H9 (cell line): ENCODE data around the gene RNF220. TPM values are rescaled to one million over a fixed set of nuclear protein-coding genes. Genes with fewer than 3 reads are reported as not detected.

Experiments used
- DNase-seq: peaks from one replicate; pipeline ENCODE4 v3.0.0-alpha.2; 2017
- H2AFZ ChIP-seq: one replicate; pipeline ENCODE4 v1.6.1; 2013; ENCODE audit warnings: mild to moderate bottlenecking, low read length, control low read depth, moderate library complexity
- H2AK5ac ChIP-seq: 2 replicates; pipeline ENCODE4 v1.6.1; 2013; ENCODE audit warnings: low read length, control low read depth, mixed read lengths; ENCODE audit not compliant: insufficient read length
- H2BK120ac ChIP-seq: one replicate; pipeline ENCODE4 v1.6.1; 2013; ENCODE audit warnings: low read depth, mild to moderate bottlenecking, low read length, control low read depth, inconsistent platforms; ENCODE audit not compliant: poor library complexity, severe bottlenecking
- H2BK12ac ChIP-seq: 2 replicates; pipeline ENCODE4 v1.6.1; 2013; ENCODE audit warnings: low read length, control low read depth, mixed read lengths, low read depth; ENCODE audit not compliant: insufficient read length
- H2BK15ac ChIP-seq: 2 replicates; pipeline ENCODE4 v1.6.1; 2013; ENCODE audit warnings: low read depth, low read length, control low read depth
- H2BK20ac ChIP-seq: one replicate; pipeline ENCODE4 v1.6.1; 2013; ENCODE audit warnings: low read depth, mild to moderate bottlenecking, low read length, control low read depth, inconsistent platforms; ENCODE audit not compliant: poor library complexity, severe bottlenecking
- H2BK5ac ChIP-seq: 2 replicates; pipeline ENCODE4 v1.6.1; 2013; ENCODE audit warnings: low read length, control low read depth, mixed read lengths; ENCODE audit not compliant: insufficient read length
- H3K14ac ChIP-seq: 2 replicates; pipeline ENCODE4 v1.6.1; 2013; ENCODE audit warnings: low read length, control low read depth; ENCODE audit not compliant: insufficient read depth
- H3K18ac ChIP-seq: 2 replicates; pipeline ENCODE4 v1.6.1; 2013; ENCODE audit warnings: low read depth, mild to moderate bottlenecking, mixed read lengths, low read length, control low read depth; ENCODE audit not compliant: insufficient read length
- H3K23ac ChIP-seq: 2 replicates; pipeline ENCODE4 v1.6.1; 2013; ENCODE audit warnings: low read length, control low read depth, mixed read lengths, low read depth; ENCODE audit not compliant: insufficient read length
- H3K23me2 ChIP-seq: 2 replicates; pipeline ENCODE4 v1.6.1; 2013; ENCODE audit warnings: low read depth, mild to moderate bottlenecking, mixed read lengths, low read length, control low read depth; ENCODE audit not compliant: insufficient read length, poor library complexity, severe bottlenecking
- H3K27ac ChIP-seq: 2 replicates; pipeline ENCODE4 v1.5.1; 2013; ENCODE audit warnings: low read length, control low read depth, mixed read lengths, low read depth; ENCODE audit not compliant: insufficient read length
- H3K27me3 ChIP-seq: 2 replicates; pipeline ENCODE4 v1.6.1; 2013; ENCODE audit warnings: low read length, control low read depth, inconsistent platforms; ENCODE audit not compliant: insufficient read depth
- H3K4ac ChIP-seq: 2 replicates; pipeline ENCODE4 v1.6.1; 2013; ENCODE audit warnings: low read depth, mild to moderate bottlenecking, control low read depth, inconsistent platforms, low read length, moderate library complexity
- H3K4me1 ChIP-seq: 2 replicates; pipeline ENCODE4 v1.6.1; 2013; ENCODE audit warnings: low read length, control low read depth, inconsistent platforms; ENCODE audit not compliant: insufficient read depth
- H3K4me2 ChIP-seq: 2 replicates; pipeline ENCODE4 v1.6.1; 2013; ENCODE audit warnings: low read length, control low read depth, mixed read lengths; ENCODE audit not compliant: insufficient read length, insufficient read depth
- H3K56ac ChIP-seq: 2 replicates; pipeline ENCODE4 v1.6.1; 2013; ENCODE audit warnings: low read depth, mild to moderate bottlenecking, mixed read lengths, low read length, control low read depth; ENCODE audit not compliant: insufficient read length
- H3K79me1 ChIP-seq: 2 replicates; pipeline ENCODE4 v1.6.1; 2013; ENCODE audit warnings: low read depth, mild to moderate bottlenecking, moderate library complexity, low read length, control low read depth, inconsistent platforms; ENCODE audit not compliant: insufficient read depth, poor library complexity, severe bottlenecking
- H3K79me2 ChIP-seq: 2 replicates; pipeline ENCODE4 v1.6.1; 2013; ENCODE audit warnings: low read length, control low read depth, inconsistent platforms; ENCODE audit not compliant: insufficient read depth
- H3K9ac ChIP-seq: 2 replicates; pipeline ENCODE4 v1.6.1; 2013; ENCODE audit warnings: low read length, control low read depth, mixed read lengths; ENCODE audit not compliant: insufficient read length; ENCODE audit errors: extremely low read depth
- H3K9me3 ChIP-seq: one replicate; pipeline ENCODE4 v1.6.1; 2013; ENCODE audit warnings: low read depth, low read length, inconsistent platforms; ENCODE audit not compliant: control insufficient read depth
- H3T11ph ChIP-seq: one replicate; pipeline ENCODE4 v1.6.1; 2013; ENCODE audit warnings: mild to moderate bottlenecking, low read length, control low read depth, inconsistent platforms
- H4K20me1 ChIP-seq: one replicate; pipeline ENCODE4 v1.6.1; 2013; ENCODE audit not compliant: control insufficient read depth, insufficient read length, insufficient read depth
- H4K5ac ChIP-seq: 2 replicates; pipeline ENCODE4 v1.6.1; 2013; ENCODE audit warnings: low read depth, mild to moderate bottlenecking, mixed read lengths, low read length, control low read depth; ENCODE audit not compliant: insufficient read length
- H4K8ac ChIP-seq: replicated peaks from 2 replicates; pipeline ENCODE4 v1.6.1; 2013; ENCODE audit warnings: low read length, control low read depth, mixed read lengths, low read depth; ENCODE audit not compliant: insufficient read length
- H4K91ac ChIP-seq: 2 replicates; pipeline ENCODE4 v1.6.1; 2013; ENCODE audit warnings: low read depth, mild to moderate bottlenecking, moderate library complexity, mixed read lengths, low read length, control low read depth; ENCODE audit not compliant: insufficient read length
- H3K27ac Mint-ChIP-seq, 3 experiments: 2 replicates in 2 of 3; 3 replicates in 1 of 3; pipeline ENCODE4 v1.8.0; 2020 to 2021; ENCODE audit warnings: mixed read lengths in 3 of 3, mild to moderate bottlenecking in 1 of 3, moderate library complexity in 1 of 3
- H3K27me3 Mint-ChIP-seq: 2 replicates; pipeline ENCODE4 v1.8.0; 2021; ENCODE audit warnings: low read depth, mild to moderate bottlenecking, moderate library complexity, mixed read lengths
- H3K36me3 Mint-ChIP-seq, 3 experiments: 2 replicates in 2 of 3; 3 replicates in 1 of 3; pipeline ENCODE4 v1.8.0; 2020 to 2021; ENCODE audit warnings: low read depth in 3 of 3, mixed read lengths in 3 of 3; ENCODE audit not compliant: insufficient read depth in 1 of 3
- H3K4me1 Mint-ChIP-seq, 2 experiments: 2 replicates each; pipeline ENCODE4 v1.8.0; 2020; ENCODE audit warnings: mixed read lengths in 2 of 2
- H3K4me3 Mint-ChIP-seq, 2 experiments: 2 replicates in 1 of 2; 3 replicates in 1 of 2; pipeline ENCODE4 v1.8.0; 2020 to 2021; ENCODE audit warnings: mild to moderate bottlenecking in 2 of 2, mixed read lengths in 2 of 2, moderate library complexity in 1 of 2
- H3K9me3 Mint-ChIP-seq, 2 experiments: 2 replicates in 1 of 2; 3 replicates in 1 of 2; pipeline ENCODE4 v1.8.0; 2020; ENCODE audit warnings: mild to moderate bottlenecking in 2 of 2, mixed read lengths in 2 of 2, moderate library complexity in 1 of 2
- CTCF ChIP-seq: fragments of 200-600 bp; sonication (generic); conservative IDR thresholded peaks from 3 replicates; pipeline ENCODE4 v1.8.0; 2021; ENCODE audit warnings: antibody characterized with exemption, mild to moderate bottlenecking
- WGBS: extraction: QIAGEN DNeasy Blood & Tissue Kit; methylation state at CpG from one replicate; pipeline ENCODE4 v1.1.7; 2013; ENCODE audit warnings: missing lambda C conversion rate, low lambda C conversion rate, mixed read lengths; ENCODE audit not compliant: insufficient read length; ENCODE audit errors: extremely low coverage; 5-methylcytosine and 5-hydroxymethylcytosine counted together
- total RNA-seq: library from RNA; stranded (reverse); gene quantifications from 2 replicates; pipeline ENCODE4 v1.2.1, GENCODE V29; 2021

Gene RNF220
- total RNA-seq, 1 experiment from 2014 or later, result 109 TPM

GRCh38 chr1:44648529-44649250 is 243.6 kb downstream of the RNF220 start:
- no peak overlapping the region for H3K56ac ChIP-seq
- H3K9me3 ChIP-seq, result no peaks in the 10 kb centered on the region
- no peak overlapping the region for H3K23ac ChIP-seq
- WGBS, result no CpG with 5 or more reads among the region's 13 CpGs
- H2BK15ac ChIP-seq, result no peak overlapping the region
- H3K27me3 ChIP-seq, result no peaks in the 10 kb centered on the region
- H3K79me1 ChIP-seq, result no peaks in the 10 kb centered on the region
- no peak overlapping the region for H2BK12ac ChIP-seq
- no peaks in the 10 kb centered on the region for H3K27me3 Mint-ChIP-seq
- H3K4me2 ChIP-seq, result no peak overlapping the region
- H3K27ac Mint-ChIP-seq, result peak overlapping the region in 2 of 3 experiments; percentile 7 to 49; a peak in 4 of 7 replicates
- H2AK5ac ChIP-seq, result no peak overlapping the region
- peaks cover 22 to 70% (median 64%) of the 10 kb centered on the region in 3 experiments; a peak in 6 of 7 replicates for H3K36me3 Mint-ChIP-seq
- no peak overlapping the region for H3K18ac ChIP-seq
- TF ChIP-seq CTCF, result no peak
- H2BK120ac ChIP-seq, result no peak overlapping the region
- H3K14ac ChIP-seq, result no peak overlapping the region
- no peak overlapping the region for H3T11ph ChIP-seq
- no peaks in the 10 kb centered on the region for H3K9me3 Mint-ChIP-seq
- H3K4me1 ChIP-seq, result no peaks in the 10 kb centered on the region
- H2BK20ac ChIP-seq, result no peak overlapping the region
- no peak overlapping the region for H3K27ac ChIP-seq
- no peak overlapping the region for H3K9ac ChIP-seq
- H2BK5ac ChIP-seq, result no peak overlapping the region
- peaks cover 14 to 35% of the 10 kb centered on the region in 2 experiments for H3K4me1 Mint-ChIP-seq
- no peak overlapping the region for H4K8ac ChIP-seq
- no peaks in the 10 kb centered on the region for H4K20me1 ChIP-seq
- no peak overlapping the region for H3K4ac ChIP-seq
- H3K79me2 ChIP-seq, result no peaks in the 10 kb centered on the region
- no peaks in the 10 kb centered on the region for H3K23me2 ChIP-seq
- no peak overlapping the region for H2AFZ ChIP-seq
- no peak for DNase-seq
- H4K5ac ChIP-seq, result no peak overlapping the region
- H3K4me3 Mint-ChIP-seq, result no peak overlapping the region
- H4K91ac ChIP-seq, result no peak overlapping the region
